ENCODE measurements around the gene S100G.

GRCh38 chrX:16618422-16618821, 31.5 kb upstream of the S100G start:
- no peak for TF ChIP-seq ZFP36 (IDR thresholded peaks at IDR 0.05; ENCODE audit: borderline replicate concordance, partially characterized antibody)
- no peak for TF ChIP-seq JUN (IDR thresholded peaks at IDR 0.05)
- TF ChIP-seq POLR2A (IDR thresholded peaks at IDR 0.05; ENCODE audit: low read length): no peak
- no peak for TF ChIP-seq MYC (IDR thresholded peaks at IDR 0.05; ENCODE audit: borderline replicate concordance, low read length)
- TF ChIP-seq RAD21 (conservative IDR thresholded peaks at IDR 0.05 in 1 of 2, IDR thresholded peaks at IDR 0.05 in 1 of 2): no peak
